ENCODE data around the gene SPATA32.
A peak's percentile ranks its signal among the peaks of the same experiment; 100 is the strongest.

Gene SPATA32

DNA sequence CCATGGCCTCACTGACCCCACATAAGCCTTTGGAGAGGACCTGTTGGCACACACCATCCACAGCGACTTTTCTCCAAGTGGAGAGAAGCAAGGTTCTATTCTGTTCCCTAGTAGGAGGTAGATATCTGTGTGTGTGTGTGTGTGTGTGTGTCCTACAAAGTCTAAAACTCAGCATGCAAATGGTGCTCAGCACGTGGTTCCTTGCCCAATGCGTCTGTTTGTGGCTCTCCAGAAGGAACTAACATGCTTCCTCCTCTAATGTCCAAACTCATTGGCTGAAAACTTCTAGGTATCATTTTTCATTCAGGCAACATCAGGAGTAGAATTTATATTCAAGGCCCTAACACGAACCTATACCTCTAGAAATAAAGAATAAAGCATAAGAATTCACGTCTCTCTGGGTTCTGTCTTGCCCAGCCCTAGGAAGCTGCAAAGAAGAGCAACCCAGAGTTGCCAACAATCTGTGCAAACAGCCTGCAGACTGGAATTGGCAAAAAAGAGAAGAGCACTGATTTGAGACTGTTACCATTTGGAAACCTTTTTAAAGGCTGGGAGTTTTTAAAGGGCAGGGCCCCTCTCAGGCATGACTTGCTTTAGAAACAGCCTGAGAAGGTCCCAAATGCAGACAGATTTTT is 29.4 kb upstream of the SPATA32 start:
- Histone ChIP-seq H3K36me3 (ENCODE audit: control insufficient read depth, insufficient read depth, low read length) (peaks cover 28% of the 10 kb centered on the region), H3K4me1 (ENCODE audit: control insufficient read depth, insufficient read depth, low read length) (peaks cover 87% of the 10 kb centered on the region), H3K9ac (ENCODE audit: low read length) (no peak overlapping the region)

GRCh38 chr17:45290269-45290765 is 28.4 kb upstream of the SPATA32 start:
- H3K4me1 ChIP-seq (ENCODE audit: control insufficient read depth, insufficient read depth, low read length), result peaks cover 77% of the 10 kb centered on the region
- H3K9ac ChIP-seq (ENCODE audit: low read length), result no peak overlapping the region
- peaks cover 32% of the 10 kb centered on the region for H3K36me3 ChIP-seq (ENCODE audit: control insufficient read depth, insufficient read depth, low read length)
- no peaks in the 10 kb centered on the region for H3K27me3 ChIP-seq (ENCODE audit: control insufficient read depth, insufficient read depth, low read length)
- H3K9me3 ChIP-seq (ENCODE audit: control insufficient read depth, low read length), result no peaks in the 10 kb centered on the region
- no peak overlapping the region for H3K4me3 ChIP-seq (ENCODE audit: low read length)

More for the DNA sequence above, 29.4 kb upstream of the SPATA32 start:
- no peaks in the 10 kb centered on the region for H3K9me3 ChIP-seq (ENCODE audit: control insufficient read depth, low read length)
- no peak overlapping the region for H3K4me3 ChIP-seq (ENCODE audit: low read length)
- H3K27me3 ChIP-seq (ENCODE audit: control insufficient read depth, insufficient read depth, low read length), result no peaks in the 10 kb centered on the region

DNA sequence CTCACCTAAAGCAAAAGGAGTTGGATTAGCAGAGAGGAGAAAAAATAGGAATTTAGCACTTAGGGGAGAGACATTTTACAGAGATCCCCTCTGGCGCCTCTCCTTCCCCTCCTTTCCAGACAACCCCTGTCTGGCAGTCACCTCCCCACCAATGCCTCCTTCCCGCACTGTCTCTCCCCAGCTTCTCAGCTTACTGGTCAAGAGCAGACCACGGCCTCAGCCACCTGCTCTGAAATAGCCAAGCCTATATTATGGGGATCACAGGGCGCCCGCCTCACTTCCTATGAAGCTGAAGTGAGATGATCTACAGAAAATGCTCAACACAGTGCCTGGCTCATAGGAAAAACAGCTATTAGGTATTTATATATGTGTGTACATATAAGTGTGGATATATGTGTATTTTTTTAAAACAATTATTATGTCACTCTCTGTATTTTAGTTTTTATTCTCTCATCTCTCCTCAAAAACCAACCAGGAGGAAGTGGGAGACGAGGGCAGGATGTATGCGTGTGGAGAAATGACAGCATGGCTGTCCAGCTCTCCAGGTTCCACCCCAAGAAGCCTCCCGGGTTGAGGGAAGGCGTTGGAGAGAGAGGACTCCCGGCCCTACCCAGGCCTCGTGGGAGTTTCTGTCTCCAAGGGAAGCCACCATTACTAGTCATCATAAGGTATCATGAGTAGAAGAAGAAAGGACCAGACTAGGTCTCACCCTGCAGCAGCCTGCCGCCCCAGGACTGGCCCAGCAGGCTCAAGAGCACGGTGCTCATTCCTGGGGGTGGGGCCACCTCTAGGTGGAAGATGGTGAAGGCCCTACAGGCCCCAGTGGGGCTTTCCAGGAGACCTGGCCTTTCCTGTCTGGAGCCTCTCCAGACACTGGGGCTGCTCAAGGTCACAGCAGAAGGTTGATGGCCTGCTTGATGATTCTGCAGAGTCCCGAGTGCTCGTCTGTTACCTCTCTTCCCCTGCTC is 27.7 kb upstream of the SPATA32 start:
- Histone ChIP-seq H3K4me1 (ENCODE audit: control insufficient read depth, insufficient read depth, low read length) (peaks cover 70% of the 10 kb centered on the region), H3K9ac (ENCODE audit: low read length) (peak overlapping the region; percentile 31), H3K36me3 (ENCODE audit: control insufficient read depth, insufficient read depth, low read length) (peaks cover 37% of the 10 kb centered on the region), H3K27me3 (ENCODE audit: control insufficient read depth, insufficient read depth, low read length) (no peaks in the 10 kb centered on the region), H3K4me3 (ENCODE audit: low read length) (no peak overlapping the region), H3K9me3 (ENCODE audit: control insufficient read depth, low read length) (no peaks in the 10 kb centered on the region)

DNA sequence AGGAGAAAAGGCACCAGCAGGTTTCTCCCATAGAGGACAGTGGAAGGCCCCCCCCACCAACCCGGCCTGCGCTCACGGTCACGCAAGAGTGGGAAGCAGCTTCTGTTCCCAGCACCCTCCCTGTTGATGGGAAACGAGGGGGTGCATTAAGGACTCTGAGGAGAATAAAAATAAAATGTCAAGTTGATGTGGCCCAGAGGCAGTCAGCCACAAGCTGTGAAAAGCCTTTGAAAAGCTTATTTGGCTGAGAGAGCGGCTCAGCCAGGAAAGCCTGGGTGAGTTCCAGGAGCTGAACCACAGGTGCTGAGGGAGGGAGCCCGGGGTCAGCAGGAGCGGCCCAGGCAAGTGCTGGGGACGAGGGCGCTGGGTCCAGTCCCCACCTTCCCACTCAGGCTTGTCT is 26.9 kb upstream of the SPATA32 start:
- H3K4me1 ChIP-seq (ENCODE audit: control insufficient read depth, insufficient read depth, low read length), result peaks cover 62% of the 10 kb centered on the region
- H3K9me3 ChIP-seq (ENCODE audit: control insufficient read depth, low read length), result no peaks in the 10 kb centered on the region
- no peaks in the 10 kb centered on the region for H3K27me3 ChIP-seq (ENCODE audit: control insufficient read depth, insufficient read depth, low read length)
- H3K9ac ChIP-seq (ENCODE audit: low read length), result peak overlapping the region; percentile 31
- peaks cover 45% of the 10 kb centered on the region for H3K36me3 ChIP-seq (ENCODE audit: control insufficient read depth, insufficient read depth, low read length)
- no peak overlapping the region for H3K4me3 ChIP-seq (ENCODE audit: low read length)

DNA sequence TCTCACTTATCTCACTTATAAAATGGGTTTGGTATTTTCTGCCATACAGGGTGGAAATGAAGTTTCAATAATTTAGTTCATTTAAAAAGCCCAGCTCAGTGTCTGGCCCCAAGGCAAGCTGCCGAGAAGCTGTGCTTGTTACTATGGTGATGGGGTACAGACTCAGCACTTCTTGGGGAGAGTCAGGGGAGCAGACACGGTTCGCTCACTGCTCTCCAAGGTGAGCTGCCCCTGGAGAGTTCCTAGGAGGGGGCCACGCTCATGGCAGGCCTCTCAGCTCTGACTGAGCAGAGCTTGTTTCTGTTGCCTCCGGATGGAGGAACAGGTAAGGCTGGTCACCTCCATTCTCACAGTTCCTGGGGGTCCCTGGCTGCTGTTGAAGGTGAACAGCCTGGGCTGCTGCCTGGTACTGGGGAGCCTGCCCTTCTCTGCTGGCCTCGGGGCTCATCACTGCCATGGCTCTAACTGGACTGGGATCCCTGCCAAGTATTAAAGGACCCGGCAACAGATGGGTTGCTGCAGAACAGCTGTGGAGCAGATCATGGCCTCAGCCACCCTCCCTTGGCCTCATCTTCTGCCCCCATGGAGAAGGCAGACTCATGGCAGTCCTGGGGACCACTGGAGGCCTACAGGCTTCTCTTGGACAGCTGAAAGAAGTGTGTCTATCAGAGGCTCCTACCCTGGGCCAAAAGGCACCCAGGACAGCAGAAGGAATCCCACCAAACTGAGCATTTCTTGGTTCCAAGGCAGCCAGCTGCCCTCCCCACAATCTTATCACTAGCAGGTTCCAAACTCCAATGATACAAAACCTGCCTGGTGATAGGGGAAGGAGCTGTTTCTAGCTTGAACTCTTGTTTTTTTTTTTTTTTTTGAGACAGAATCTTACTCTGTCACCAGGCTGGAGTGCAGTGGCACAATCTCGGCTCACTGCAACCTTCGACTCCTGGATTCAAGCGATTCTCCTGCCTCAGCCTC is 25.9 kb upstream of the SPATA32 start:
- peaks cover 46% of the 10 kb centered on the region for H3K36me3 ChIP-seq (ENCODE audit: control insufficient read depth, insufficient read depth, low read length)

DNA sequence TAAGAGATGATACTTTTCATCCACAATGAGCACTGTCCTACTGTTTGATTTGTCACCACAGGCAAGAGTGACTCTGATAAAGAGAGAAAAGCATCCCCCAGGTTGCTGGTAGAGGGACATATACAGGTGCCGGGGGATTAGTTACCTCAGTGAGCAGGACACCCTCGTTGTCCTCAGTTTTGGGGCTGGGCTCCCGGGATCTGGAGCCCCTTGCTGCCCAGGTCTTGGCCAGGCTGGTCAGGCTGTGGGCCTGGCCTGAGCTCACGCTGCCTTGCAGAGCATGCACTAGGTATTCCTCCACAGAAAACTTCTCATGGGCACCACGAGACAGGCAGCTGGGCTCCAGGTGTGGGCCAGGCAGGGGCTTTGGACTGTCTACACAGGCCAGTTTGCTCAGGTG is 24.4 kb upstream of the SPATA32 start:
- Histone ChIP-seq H3K4me1 (ENCODE audit: control insufficient read depth, insufficient read depth, low read length) (peaks cover 43% of the 10 kb centered on the region), H3K36me3 (ENCODE audit: control insufficient read depth, insufficient read depth, low read length) (peaks cover 46% of the 10 kb centered on the region), H3K9ac (ENCODE audit: low read length) (no peak overlapping the region), H3K4me3 (ENCODE audit: low read length) (no peak overlapping the region), H3K9me3 (ENCODE audit: control insufficient read depth, low read length) (no peaks in the 10 kb centered on the region), H3K27me3 (ENCODE audit: control insufficient read depth, insufficient read depth, low read length) (no peaks in the 10 kb centered on the region)

More for the DNA sequence above, 25.9 kb upstream of the SPATA32 start:
- peaks cover 59% of the 10 kb centered on the region for H3K4me1 ChIP-seq (ENCODE audit: control insufficient read depth, insufficient read depth, low read length)
- no peaks in the 10 kb centered on the region for H3K27me3 ChIP-seq (ENCODE audit: control insufficient read depth, insufficient read depth, low read length)
- H3K4me3 ChIP-seq (ENCODE audit: low read length), result no peak overlapping the region
- no peak overlapping the region for H3K9ac ChIP-seq (ENCODE audit: low read length)
- no peaks in the 10 kb centered on the region for H3K9me3 ChIP-seq (ENCODE audit: control insufficient read depth, low read length)

GRCh38 chr17:45284176-45285140 is 22.6 kb upstream of the SPATA32 start:
- Histone ChIP-seq H3K36me3 (ENCODE audit: control insufficient read depth, insufficient read depth, low read length) (peaks cover 36% of the 10 kb centered on the region), H3K4me3 (ENCODE audit: low read length) (no peak overlapping the region), H3K27me3 (ENCODE audit: control insufficient read depth, insufficient read depth, low read length) (no peaks in the 10 kb centered on the region), H3K9ac (ENCODE audit: low read length) (no peak overlapping the region), H3K4me1 (ENCODE audit: control insufficient read depth, insufficient read depth, low read length) (peaks cover 25% of the 10 kb centered on the region), H3K9me3 (ENCODE audit: control insufficient read depth, low read length) (no peaks in the 10 kb centered on the region)

- no peak overlapping the region for H3K9ac ChIP-seq (ENCODE audit: low read length)
- peaks cover 20% of the 10 kb centered on the region for H3K4me1 ChIP-seq (ENCODE audit: control insufficient read depth, insufficient read depth, low read length)
- no peaks in the 10 kb centered on the region for H3K9me3 ChIP-seq (ENCODE audit: control insufficient read depth, low read length)
- H3K36me3 ChIP-seq (ENCODE audit: control insufficient read depth, insufficient read depth, low read length), result peaks cover 35% of the 10 kb centered on the region
- H3K27me3 ChIP-seq (ENCODE audit: control insufficient read depth, insufficient read depth, low read length), result no peaks in the 10 kb centered on the region
- H3K4me3 ChIP-seq (ENCODE audit: low read length), result no peak overlapping the region
Measured at GRCh38 chr17:45283711-45284110, 21.8 kb upstream of the SPATA32 start.

DNA sequence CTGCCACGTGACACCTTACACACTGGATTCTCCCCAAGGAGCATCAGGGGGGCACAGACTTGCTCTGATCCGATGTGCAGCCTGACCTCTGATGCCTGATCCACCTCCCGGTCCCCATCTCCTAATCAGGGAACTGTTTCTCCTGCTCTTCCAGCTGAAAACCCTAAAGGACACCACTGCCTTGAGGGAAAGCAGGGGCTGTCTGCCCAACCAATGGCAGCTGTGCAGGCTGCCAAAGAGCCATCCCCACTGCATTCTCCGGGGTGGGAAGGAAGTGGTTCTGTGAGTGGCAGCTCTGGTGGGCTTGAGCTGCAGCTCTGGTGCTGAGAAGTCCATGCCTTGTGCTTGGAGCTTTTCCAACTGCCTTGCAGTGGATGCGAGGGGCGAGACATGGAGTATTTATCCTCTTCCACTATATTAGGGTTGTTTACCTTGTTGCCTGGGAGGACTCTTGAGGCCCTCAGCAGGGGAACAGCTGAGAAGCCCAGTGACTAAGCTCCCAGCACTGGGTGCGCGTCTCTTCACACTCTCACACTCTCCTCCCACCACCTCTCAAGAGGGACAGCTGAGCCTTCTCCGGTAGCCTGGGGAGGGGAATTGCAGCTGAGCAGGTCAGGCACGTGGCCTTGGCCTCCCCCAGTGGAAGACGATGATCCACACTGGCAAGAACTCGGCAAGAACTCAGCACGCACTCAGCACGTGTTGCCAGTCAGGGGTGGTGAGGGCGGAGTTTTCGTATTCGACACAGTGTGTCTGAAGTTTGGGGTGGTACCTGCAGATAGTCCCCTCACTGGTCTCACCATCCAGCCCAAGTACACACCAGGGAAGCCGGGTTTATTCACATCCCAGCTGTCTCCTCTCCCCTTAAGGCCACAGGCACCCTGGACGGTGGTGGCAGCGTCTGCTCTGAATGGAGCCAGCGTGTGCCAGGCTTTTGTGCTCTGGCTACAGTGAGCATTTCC is 21.1 kb upstream of the SPATA32 start:
- Histone ChIP-seq H3K9ac (ENCODE audit: low read length) (no peak overlapping the region), H3K9me3 (ENCODE audit: control insufficient read depth, low read length) (no peaks in the 10 kb centered on the region), H3K4me3 (ENCODE audit: low read length) (no peak overlapping the region), H3K4me1 (ENCODE audit: control insufficient read depth, insufficient read depth, low read length) (peaks cover 20% of the 10 kb centered on the region), H3K27me3 (ENCODE audit: control insufficient read depth, insufficient read depth, low read length) (no peaks in the 10 kb centered on the region), H3K36me3 (ENCODE audit: control insufficient read depth, insufficient read depth, low read length) (peaks cover 35% of the 10 kb centered on the region)

DNA sequence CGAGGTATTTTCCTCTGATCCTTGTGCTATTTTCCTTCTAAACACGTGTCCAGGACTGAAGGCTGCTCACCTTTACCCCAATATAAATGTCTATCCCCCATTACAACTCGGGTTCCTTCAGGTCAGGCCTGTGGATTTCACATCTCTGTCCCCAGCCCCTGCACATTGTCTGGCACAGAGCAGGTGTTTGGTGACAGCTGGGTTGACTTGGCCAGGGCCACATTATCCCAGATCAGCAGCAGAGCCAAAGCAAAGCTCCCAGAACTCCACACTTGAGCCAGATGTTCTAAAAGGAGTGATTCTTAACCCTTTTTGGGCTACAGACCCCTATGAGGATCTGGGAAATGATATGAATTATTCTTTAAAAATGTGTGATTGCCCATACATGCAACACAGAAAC is 18.0 kb upstream of the SPATA32 start:
- H3K4me1 ChIP-seq (ENCODE audit: control insufficient read depth, insufficient read depth, low read length), result peaks cover 23% of the 10 kb centered on the region
- no peaks in the 10 kb centered on the region for H3K9me3 ChIP-seq (ENCODE audit: control insufficient read depth, low read length)
- H3K9ac ChIP-seq (ENCODE audit: low read length), result no peak overlapping the region
- peaks cover 12% of the 10 kb centered on the region for H3K36me3 ChIP-seq (ENCODE audit: control insufficient read depth, insufficient read depth, low read length)
- no peak overlapping the region for H3K4me3 ChIP-seq (ENCODE audit: low read length)
- H3K27me3 ChIP-seq (ENCODE audit: control insufficient read depth, insufficient read depth, low read length), result no peaks in the 10 kb centered on the region
